OCI-LY7 (cell line): ENCODE data around the gene RBM22.

Experiments used
- CTCF ChIP-seq: fragments of 200-600 bp; sonication (generic); conservative IDR thresholded peaks from 2 replicates; pipeline ENCODE4 v1.5.1; 2014; ENCODE audit warnings: mild to moderate bottlenecking, antibody characterized with exemption, low read length, moderate library complexity, mixed read lengths
- EZH2phosphoT487 ChIP-seq: fragments of 200-600 bp; sonication (generic); IDR thresholded peaks from 2 replicates; pipeline ENCODE4 v1.6.1; 2018; ENCODE audit warnings: low read depth, borderline replicate concordance, mild to moderate bottlenecking, mixed run types, antibody characterized with exemption, low read length, moderate library complexity, mixed read lengths

- TF ChIP-seq CTCF (no peak), EZH2phosphoT487 (no peak)
These were observed 30.5 kb downstream of the RBM22 start for GRCh38 chr5:150670275-150670947.
